Activated T-cell treated with anti-CD3 and anti-CD28 coated beads for 1 hour (primary cell): ENCODE data around the gene RAB6A.

ENCODE experiments used
- DNase-seq: peaks from one replicate; pipeline ENCODE4 v3.0.0-alpha.2; 2020; ENCODE audit warnings: low read depth

RAB6A gene

GRCh38 chr11:73653996-73654395, 106.9 kb downstream of the RAB6A start:
- no peak for DNase-seq

GRCh38 chr11:73652856-73653559, 107.9 kb downstream of the RAB6A start:
- DNase-seq, result no peak

- no peak for DNase-seq
These were observed 108.7 kb downstream of the RAB6A start for GRCh38 chr11:73652046-73652730.

GRCh38 chr11:73651661-73652045, 109.2 kb downstream of the RAB6A start:
- DNase-seq, result no peak

GRCh38 chr11:73651252-73651651, 109.6 kb downstream of the RAB6A start:
- no peak for DNase-seq

- no peak for DNase-seq
These were observed 110.5 kb downstream of the RAB6A start for GRCh38 chr11:73650400-73650799.

GRCh38 chr11:73649206-73649605, 111.7 kb downstream of the RAB6A start:
- DNase-seq, result no peak

- no peak for DNase-seq
These were observed 112.3 kb downstream of the RAB6A start for GRCh38 chr11:73648571-73649046.

- no peak for DNase-seq
These were observed 112.8 kb downstream of the RAB6A start for GRCh38 chr11:73648121-73648520.

GRCh38 chr11:73647459-73648100, 113.3 kb downstream of the RAB6A start:
- DNase-seq, result peak; percentile 88

- no peak for DNase-seq
These were observed 114.8 kb downstream of the RAB6A start, which contains the start of gene PLEKHB1 for GRCh38 chr11:73645972-73646631. PLEKHB1 (plus strand) TSS chr11:73646581; CDS start chr11:73646609, 28 bp downstream.

- no peak for DNase-seq
These were observed 115.5 kb downstream of the RAB6A start for GRCh38 chr11:73645121-73645969.

GRCh38 chr11:73641668-73642067, 119.2 kb downstream of the RAB6A start:
- DNase-seq, result no peak

GRCh38 chr11:73640592-73640991, 120.3 kb downstream of the RAB6A start:
- DNase-seq, result no peak

GRCh38 chr11:73637012-73637411, 123.9 kb downstream of the RAB6A start:
- DNase-seq, result no peak

GRCh38 chr11:73636249-73636648, 124.6 kb downstream of the RAB6A start:
- DNase-seq, result no peak

GRCh38 chr11:73635721-73636120, 125.2 kb downstream of the RAB6A start:
- DNase-seq, result no peak

GRCh38 chr11:73633999-73634398, 126.9 kb downstream of the RAB6A start:
- DNase-seq, result no peak

- DNase-seq, result no peak
These were observed 127.9 kb downstream of the RAB6A start for GRCh38 chr11:73632996-73633395.

GRCh38 chr11:73629907-73630306, 131.0 kb downstream of the RAB6A start:
- no peak for DNase-seq

GRCh38 chr11:73625696-73626318, 135.1 kb downstream of the RAB6A start:
- peak; percentile 55 for DNase-seq
